ENCODE data around the gene PMPCA. TPM values are rescaled to one million over a fixed set of nuclear protein-coding genes. Genes with fewer than 3 reads are reported as not detected.
A peak's percentile ranks its signal among the peaks of the same experiment; 100 is the strongest.

The PMPCA gene, protein sequence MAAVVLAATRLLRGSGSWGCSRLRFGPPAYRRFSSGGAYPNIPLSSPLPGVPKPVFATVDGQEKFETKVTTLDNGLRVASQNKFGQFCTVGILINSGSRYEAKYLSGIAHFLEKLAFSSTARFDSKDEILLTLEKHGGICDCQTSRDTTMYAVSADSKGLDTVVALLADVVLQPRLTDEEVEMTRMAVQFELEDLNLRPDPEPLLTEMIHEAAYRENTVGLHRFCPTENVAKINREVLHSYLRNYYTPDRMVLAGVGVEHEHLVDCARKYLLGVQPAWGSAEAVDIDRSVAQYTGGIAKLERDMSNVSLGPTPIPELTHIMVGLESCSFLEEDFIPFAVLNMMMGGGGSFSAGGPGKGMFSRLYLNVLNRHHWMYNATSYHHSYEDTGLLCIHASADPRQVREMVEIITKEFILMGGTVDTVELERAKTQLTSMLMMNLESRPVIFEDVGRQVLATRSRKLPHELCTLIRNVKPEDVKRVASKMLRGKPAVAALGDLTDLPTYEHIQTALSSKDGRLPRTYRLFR
- 48.2 and 55.5 TPM in 2 replicates for total RNA-seq

DNA sequence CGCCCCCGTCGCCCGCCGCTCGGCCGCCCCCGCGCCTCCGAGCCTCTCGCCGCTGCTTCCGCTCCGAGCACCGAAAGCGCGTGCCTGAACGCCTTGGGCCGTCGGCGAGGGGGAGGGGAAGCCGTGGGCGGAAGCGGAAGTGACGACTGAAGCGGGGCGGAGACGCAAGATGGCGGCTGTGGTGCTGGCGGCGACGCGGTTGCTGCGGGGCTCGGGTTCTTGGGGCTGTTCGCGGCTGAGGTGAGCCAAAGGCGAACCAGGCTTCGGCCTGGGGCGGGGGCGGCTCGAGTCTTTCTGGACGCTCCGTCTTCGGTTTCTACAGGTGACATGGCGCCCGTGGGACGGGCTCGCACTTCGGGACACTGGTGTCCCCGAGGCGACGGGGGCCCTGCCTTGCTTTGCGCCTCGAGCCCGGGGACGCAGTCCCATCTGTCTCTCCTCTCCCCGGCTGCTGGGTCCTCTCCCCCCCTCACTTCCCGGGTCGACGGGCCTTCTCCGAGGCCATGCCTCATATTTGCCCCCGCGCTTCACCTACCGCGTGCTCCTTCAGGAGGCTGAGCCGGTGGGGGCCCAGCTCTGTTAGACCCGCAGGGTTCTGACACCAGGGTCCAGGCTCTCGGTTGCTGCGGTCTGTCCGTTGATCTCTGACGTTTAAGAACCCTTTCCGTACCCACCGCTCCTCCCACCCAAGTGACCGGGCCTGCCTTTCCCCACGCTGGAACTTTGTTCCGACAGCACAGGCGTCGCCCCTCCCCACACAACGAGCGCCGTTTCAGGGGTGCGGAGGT lies at the start of gene PMPCA, which contains the start of gene ENTR1:
Gene PMPCA, plus strand, starts transcription at position 159 of the 788 bp plus-strand sequence. Its CDS starts 11 bp downstream, at position 170.
Gene ENTR1, minus strand, starts transcription at position 115 of the 788 bp plus-strand sequence. CDS start 217 bp downstream, outside the sequence.
- peak; percentile 16 for DNase-seq (ENCODE audit: extremely low read depth, low read depth, low spot score)

DNA sequence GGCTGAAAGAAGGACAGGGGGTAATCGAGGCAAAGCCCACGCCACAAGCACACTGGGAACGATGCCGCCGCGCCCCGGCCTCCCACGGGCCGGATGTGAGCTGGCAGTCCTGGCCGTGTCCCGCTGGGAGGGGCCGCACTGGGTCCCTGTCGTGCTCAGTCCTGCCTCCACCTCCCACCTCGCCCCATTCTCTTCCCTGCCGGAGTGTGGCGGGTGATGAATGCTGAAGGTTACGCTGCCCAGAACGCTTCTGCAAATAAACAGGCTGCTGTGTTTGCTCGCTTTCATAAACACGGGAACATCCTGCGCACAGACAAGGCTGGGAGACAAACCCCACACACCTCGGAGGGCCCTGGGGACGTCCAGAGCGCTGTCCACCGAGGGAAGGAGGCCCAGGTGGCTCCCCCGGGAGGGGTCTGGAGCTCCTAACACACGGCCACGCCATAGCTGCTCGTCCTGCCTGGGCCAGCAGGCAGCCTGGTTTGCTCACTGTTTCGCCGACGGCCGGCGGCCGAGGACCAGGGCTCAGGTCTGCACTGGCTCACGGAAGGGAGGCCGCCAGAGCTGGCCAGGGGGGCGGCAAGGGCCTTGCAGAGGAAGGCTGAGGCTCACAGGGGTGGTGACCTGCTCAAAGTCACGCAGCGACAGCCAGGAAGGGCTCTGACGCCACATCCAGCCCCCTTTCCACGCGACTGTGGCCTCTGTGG lies 49.3 kb upstream of the PMPCA start:
- no peak for DNase-seq (ENCODE audit: extremely low read depth, low read depth, low spot score)

DNA sequence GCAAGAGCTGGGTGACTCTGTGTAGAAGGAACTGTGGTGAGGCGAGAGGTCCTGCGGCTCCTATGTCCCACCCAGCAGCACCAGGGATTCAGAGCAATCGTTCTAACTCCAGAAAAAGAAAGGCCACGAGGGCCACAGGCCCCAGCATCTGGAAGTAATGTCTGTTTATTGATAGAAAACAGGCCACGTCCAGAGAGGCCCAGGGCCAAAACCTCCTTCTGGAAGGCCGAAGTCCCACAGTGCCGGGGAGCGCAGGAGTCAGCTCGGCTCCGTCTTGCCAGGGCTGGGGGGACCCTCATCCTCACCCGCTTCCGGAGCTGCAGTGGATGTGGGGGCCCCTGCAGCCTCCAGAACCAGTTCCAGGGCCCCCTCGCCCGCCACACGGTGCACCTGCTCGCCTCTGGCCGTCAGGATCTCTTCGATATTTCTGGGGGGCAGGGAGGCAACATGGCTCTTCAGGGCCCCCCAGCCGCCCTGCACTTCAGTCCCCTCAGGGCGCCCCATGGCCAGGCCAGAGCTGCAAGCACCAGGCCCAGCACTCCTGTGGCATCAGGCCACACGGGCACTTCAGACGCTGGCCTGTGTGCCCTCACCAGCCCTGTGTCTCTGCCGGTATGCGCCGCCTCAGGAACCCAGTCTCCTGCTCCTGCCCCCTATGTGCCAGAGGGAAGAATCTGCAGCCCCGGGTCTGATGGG lies 48.6 kb upstream of the PMPCA start:
- DNase-seq (ENCODE audit: extremely low read depth, low read depth, low spot score): no peak

DNA sequence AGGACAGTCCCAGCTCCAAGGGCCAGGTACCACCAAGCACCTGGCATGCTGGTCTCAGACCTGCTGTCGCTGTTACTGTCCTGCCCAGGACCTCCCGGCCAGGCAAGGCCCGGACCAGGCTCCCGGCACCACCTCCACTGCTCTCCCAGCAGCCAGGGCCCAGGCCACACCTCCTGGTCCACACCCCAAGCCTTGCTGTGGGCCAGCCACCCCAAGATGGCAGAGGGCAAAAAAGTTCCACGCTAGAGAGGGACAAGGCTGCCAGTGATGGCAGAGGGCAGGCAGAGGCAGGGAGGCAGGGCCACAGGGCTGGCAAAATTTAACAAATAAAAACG lies 48.0 kb upstream of the PMPCA start:
- DNase-seq (ENCODE audit: extremely low read depth, low read depth, low spot score): no peak

DNA sequence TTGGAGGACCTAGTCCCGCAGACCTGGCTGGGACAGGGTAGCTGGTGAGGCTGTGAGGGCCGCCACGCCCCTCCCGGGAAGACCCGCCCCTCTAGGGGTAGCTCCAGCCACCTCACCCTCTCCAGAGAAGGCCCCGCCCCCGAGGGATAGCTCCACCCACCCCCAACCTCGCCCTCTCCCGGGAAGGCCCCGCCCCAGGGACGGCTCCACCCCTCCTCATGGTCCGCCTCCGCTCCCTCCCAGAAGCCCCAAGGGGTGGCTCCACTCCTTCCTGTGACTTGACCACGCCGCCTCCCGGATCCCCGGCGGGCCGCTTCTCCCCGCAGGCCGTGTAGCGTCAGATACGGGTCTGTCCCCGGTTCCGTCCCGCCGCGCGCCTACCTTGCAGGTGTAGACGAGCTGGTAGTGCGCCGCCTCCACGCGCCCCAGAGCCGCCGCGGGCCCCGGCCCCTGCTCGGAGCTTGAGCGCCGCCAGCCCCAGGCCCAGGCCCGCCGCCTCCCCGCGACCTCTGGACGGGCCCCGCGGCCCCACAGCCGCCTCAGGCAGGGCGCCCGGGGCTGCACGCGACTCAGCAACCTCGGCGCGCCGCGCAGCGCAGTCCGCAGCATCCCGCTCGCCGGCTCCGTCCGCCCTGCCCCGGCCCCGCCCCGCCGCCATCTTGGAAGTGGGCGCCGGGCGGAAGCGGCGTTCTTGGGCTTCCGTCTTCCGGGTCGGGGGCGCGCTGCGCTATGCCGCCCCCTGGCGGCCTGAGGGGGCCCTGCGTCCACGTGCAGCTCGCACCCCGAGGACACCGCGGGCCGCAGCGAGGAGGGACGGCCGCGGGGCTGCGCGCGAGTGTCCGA lies 47.1 kb upstream of the PMPCA start, which contains the start of gene DNLZ:
Gene DNLZ, minus strand, starts transcription at position 639 of the 843 bp plus-strand sequence. Its CDS starts 30 bp downstream, at position 609.
- DNase-seq (ENCODE audit: extremely low read depth, low read depth, low spot score): peak; percentile 34

DNA sequence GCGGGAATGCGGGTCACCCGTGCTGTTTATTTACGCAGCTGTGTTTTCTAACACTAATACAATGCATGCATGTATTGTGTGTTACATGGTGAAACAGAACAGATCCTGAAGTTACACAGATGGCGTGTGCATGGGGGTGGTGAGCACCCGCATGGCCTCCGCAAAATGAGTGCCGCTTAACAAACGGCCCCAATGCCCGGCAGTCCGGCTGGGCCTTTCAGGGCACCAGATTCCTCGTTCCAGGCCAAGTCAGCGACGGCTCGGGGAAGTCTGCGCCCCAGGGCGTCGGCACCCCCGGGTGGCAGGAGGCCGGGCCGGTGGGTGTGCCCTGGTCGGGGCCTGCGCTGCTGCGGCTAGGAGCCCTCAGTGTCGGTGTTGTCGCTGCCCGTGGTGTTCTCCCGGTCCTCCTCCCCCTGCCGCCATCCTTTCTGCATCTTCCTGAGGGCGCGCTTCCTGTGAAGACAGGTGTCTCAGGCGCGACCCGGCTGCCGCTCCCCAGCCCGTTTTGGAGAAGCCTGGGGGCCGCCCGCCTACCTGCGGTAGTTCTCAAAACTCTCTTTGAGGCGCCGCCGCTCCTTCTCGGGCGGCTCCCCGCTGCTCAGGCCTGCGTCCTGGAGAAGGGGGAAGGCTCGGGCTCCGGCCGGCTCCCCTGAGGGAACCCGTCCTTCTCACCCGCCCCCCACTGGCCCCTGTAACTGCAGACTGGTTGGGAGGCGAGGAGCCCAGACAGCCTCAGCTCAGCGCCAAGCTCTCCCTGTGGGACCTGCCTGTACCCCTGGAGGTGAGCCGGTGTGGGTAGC lies 46.3 kb upstream of the PMPCA start:
- no peak for DNase-seq (ENCODE audit: extremely low read depth, low read depth, low spot score)

DNA sequence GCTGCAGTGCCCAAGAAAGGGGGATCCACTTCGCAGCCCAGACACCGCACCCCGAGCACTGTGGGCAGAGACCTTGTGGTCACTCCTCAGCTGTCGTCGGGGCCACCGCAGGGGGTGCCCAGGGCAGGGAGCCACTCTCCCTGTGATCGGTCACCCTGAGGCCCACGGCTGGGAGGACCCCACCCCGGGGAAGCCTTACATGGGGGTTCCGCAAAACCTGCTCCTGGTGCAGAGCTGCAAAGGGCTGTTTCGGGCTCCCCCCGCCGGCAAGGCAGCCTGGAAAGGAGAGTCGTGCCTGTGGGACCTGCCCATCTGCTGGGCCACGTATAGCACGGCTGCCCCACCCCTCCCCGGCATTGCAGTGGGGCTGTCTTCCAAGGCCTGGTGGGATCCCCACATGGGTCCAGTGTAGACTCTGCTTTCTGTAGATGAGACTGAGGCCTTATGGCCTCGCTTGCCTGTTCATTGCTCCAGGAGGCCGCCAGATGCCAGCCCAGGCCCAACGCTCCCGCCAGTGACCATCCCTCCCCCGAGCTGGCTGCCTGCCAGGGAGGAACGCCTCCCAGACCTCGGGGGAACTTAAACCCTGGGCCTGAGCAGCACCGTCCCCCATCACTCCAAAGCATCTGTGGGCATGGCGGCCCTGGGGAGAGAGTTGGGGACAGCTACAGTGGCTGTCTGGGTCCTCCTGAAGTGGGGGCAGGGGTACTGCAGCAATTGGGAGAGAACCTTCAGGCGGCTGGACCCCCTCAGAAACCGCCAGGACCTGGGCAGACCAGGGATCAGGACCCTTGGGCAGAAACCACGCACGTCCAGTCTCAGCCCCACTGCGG lies 45.3 kb upstream of the PMPCA start:
- no peak for DNase-seq (ENCODE audit: extremely low read depth, low read depth, low spot score)

DNA sequence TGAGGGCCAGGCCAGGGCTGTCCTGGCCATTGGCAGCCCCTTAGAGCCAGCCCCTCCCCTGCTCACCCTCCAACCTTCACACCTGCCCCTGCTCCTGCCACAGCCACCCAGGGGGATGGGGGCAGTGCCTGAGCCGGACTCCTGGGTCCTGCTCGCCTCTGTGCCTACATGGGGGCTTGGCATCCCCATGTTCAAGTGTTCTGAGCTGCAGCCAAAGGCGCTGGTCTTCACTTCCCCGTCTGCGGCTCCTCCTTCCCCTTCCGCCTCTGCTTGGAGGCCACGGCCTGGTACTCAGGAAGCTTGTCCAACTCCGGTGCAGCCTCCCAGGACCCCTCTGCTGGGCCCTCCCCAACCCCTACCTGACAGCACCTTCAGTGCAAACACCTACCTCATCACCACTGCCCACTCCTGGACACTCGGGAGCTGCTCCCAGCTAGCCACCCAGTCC lies 44.7 kb upstream of the PMPCA start:
- DNase-seq (ENCODE audit: extremely low read depth, low read depth, low spot score): no peak

DNA sequence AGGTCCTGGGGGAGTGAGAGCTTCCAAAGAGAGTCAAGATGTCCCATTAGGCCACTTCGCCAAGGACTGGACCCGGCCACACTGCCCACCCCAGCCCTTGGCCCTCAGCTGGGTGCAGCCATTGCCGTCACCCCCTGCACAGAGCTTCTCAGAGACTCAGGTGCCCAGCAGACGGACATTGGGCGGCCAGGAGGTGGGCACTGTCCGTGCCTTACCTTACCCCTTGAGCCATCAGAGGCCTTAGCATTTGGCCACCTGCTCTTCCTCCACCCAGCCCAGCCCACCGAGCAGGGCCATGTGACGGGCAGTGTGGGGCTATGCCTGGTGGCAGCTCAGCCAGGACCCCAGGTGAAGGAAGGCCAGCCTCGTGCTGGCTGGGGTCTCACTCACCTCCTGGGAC lies 43.6 kb upstream of the PMPCA start:
- no peak for DNase-seq (ENCODE audit: extremely low read depth, low read depth, low spot score)

DNA sequence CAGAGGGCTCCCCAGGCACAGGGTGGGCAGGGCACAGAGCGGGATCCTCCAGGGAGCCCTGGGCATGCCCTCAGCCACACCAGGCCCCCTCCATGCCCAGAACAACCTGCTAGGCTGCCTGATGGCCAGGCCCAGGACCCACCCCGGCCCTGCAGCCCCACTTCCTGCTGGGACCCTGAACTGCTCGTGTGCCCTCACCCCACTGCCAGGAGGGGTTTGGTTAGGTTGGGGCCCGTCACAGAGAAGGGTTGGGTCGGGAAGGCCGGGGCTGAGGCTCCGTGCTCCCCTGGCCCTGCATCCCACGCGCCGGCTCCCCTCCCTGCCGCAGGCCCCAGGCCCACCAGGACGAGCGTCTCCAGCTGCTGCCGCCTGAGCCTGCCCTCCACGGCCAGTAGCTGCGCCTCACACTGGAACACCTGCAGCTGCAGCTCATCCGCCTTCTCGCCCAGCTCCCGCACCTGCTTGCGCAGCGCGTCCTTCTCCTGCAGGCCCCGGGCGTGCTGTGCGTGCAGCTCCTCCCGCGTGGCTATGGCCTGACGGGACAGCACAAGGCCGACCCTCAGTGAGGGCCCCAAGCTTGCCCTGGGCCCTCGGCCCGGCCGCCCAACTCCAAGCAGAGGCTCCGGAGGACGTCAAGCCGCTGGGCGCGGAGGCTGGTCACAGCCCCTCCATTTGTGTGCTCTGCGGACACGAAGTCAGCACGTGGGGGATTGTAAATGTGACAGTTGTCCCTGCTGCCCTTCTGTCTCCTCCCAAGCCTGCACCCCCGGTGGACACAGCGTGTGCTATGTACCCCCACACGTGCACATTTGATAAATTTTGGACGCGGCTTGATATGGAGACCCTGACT lies 42.9 kb upstream of the PMPCA start:
- DNase-seq (ENCODE audit: extremely low read depth, low read depth, low spot score): no peak

DNA sequence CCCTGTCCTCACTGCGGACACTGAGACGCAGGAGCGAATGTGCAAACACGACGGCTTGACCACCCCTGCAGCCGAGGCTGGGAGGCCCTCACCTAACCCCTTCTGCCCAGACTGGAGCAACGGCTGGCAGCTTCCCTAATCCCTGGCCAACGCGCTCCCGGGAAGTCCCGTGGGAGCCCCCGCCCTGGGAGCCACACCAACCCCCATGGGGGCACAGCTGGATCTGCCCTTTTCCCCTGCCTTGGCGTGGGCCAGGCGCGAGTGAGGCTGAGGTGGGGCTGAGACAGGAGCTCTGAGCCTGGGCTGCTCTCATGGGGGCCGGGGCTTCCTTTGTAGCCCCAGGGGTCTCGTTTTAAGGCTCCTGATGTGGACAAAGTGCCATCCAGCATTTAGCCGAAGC lies 42.3 kb upstream of the PMPCA start:
- no peak for DNase-seq (ENCODE audit: extremely low read depth, low read depth, low spot score)

DNA sequence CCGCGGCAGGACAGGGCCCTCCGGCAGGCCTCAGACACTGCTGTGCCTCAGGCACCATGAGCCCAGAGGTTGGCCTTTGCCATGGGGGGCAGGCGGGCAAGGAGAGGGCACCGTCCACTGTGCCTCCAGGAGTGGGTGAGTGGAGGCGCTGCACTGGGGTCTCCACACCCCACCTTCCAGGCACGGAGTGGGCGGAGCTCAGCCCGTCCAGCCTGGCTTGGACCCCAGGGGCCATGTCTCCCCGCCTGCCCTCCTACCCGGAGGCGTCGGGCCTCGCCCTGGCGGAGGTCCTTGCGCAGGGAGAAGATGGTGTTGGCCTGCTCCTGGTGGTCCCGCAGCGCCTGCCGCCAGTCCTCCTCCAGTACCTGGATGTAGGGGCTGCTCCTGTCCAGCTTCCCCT lies 40.4 kb upstream of the PMPCA start:
- DNase-seq (ENCODE audit: extremely low read depth, low read depth, low spot score): no peak

DNA sequence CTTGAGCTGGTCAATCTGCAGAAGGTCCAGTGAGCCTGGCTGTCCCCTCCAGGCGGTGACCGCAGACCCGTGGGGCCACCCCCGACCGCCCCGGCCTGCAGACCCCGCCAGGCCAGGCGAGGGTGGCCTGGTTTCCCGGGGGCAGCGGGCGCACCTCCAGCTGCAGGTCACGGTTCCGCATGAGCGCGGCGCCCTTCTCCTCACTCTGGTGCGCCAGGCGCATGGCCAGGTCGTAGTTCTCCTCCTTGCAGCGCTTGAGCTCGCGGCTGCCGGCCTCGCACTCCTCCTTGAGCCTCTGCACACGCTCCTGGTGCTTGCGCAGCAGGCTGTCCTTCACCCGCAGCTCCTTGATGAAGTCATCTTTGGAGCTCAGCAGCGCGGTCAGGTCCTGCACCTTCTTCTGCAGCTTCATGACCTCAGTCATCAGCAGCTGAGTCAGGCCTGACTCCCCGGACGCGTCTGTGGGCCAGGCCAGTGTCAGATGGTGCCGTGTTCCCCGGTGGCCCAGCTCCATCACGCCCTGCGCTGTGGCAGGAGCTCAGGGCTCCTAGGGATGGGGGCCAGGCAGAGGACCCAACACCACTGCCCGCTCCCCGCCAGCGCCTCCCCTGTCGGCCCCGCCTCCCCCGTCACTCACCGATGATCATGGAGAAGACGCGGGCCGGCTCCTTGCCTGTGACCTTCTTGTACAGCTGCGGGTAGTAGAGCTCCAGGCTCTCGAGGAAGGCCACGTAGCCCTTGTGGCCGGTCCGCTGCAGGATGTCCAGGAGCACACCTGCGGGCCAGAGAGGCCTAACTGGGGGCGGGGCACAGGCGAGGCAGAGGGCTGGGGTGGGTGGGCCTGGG lies 39.5 kb upstream of the PMPCA start:
- DNase-seq (ENCODE audit: extremely low read depth, low read depth, low spot score): no peak

DNA sequence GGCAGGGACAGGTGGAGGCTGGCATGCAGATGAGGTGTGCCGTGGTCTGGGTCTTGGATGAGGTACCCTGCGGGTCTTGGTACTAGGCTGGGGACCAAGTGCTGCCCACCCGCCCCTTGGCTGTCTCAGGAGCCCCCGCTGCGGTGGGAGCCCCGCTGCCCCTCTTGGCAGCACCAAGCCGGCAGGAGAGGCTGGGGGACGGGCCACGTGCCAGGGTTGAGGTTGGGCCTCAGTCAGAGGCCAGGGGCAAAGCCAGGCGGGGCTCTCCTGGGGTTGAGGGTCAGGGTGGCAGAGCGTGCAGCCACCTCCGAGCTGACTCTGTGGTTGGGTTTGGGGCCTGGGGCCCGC lies 39.0 kb upstream of the PMPCA start:
- DNase-seq (ENCODE audit: extremely low read depth, low read depth, low spot score): no peak

DNA sequence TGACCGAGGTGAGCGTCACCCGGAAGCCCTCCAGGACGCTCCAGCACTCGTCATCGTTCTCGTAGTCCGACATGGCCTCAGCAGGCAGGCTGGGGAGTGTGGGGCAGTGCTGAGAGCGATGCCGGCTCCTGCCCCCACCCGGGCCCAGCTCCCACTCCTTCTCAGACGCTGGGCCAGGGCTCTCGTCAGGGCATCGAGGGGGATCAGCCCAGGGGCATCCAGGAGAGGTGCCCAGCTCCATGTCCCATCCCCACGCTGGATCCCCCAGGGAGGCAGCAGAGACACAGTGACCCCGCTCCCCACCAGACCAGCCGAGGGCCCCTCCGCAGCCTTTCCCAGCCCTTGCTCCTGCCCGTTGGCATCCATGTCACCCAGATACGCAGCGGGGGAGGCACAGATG lies 38.5 kb upstream of the PMPCA start:
- no peak for DNase-seq (ENCODE audit: extremely low read depth, low read depth, low spot score)
